HG03064 (cell line): ENCODE data around the gene HOXD9.

ENCODE experiments used
- ATAC-seq: cut with Tn5 transposase; IDR thresholded peaks from one replicate; pipeline ENCODE4 v1.9.1; 2021; ENCODE audit warnings: low read depth; ENCODE audit not compliant: unreplicated experiment

Gene HOXD9

GRCh38 chr2:176122683-176123410 lies at the start of gene HOXD9:
Gene HOXD9, plus strand, starts transcription at chr2:176122719. Its CDS starts 50 bp downstream, at chr2:176122769.
- no peak for ATAC-seq

DNA sequence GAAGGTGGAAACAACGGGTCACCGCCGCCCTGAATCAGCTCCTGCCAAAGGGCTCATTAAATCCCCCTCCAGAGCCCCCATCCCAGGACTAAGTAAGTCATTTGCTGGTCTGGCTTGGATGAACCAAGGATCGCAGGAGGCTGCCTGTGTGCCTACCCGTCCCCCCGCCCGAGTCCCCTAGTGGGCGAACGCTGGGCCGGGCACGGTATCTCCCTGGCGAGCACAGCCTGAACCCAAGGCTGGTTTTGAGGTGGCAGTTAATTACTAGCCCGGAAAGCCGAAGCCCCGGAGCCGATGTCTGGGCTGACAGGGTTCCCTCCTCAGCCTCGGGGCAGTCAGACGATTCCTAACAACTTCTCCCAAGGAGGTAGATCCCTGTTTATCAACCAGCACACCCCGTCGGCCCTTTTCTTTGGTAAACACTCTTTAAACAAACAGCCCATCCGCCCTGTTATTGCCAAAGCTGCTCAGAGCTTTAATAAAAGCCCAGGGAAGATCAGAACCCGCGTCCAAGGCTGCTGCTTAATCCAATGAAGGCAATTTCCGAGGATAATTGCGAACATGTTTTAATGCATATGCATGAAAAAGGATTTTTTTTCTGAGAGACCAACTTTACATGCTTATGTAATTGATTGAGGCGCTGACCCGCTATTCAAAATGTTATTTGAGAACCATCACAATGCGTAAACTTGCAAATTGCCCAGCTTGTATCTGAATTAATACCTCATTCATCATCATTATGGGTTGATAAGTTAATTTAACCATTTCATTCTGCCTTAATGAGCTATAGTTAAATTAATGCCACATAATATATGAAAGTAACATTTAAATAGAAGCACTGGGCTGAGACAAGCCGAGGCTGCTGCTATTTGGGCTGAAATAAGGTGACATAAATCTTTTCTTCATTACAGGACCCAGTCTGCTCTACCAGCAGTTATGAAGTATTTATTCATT lies 49.3 kb upstream of the HOXD9 start:
- no peak for ATAC-seq

- ATAC-seq: no peak
These were observed 47.5 kb upstream of the HOXD9 start for GRCh38 chr2:176074919-176075425.

- ATAC-seq: no peak
These were observed 47.0 kb upstream of the HOXD9 start for GRCh38 chr2:176075481-176075880.

GRCh38 chr2:176076063-176076462 lies 46.5 kb upstream of the HOXD9 start:
- no peak for ATAC-seq

DNA sequence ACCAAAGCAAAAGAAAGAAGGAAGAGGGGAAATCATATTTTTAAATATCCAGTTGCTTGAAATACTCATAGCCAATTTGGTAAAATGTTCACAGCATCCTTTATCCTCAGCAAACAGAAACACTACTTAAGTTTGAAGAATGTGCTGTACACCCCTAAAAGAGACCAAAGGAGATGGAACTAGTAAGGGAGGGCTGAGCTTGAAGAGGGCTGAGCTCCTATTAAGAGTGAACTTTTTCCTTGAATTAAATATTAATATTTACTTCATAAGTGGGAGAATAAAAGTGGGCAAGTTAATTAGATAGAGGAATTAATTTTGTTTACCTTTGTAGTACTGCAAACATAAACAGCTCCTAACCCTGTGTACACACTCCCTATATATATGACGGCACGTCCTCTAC lies 45.7 kb upstream of the HOXD9 start:
- no peak for ATAC-seq

- ATAC-seq: no peak
These were observed 43.8 kb upstream of the HOXD9 start for GRCh38 chr2:176078541-176079284.

DNA sequence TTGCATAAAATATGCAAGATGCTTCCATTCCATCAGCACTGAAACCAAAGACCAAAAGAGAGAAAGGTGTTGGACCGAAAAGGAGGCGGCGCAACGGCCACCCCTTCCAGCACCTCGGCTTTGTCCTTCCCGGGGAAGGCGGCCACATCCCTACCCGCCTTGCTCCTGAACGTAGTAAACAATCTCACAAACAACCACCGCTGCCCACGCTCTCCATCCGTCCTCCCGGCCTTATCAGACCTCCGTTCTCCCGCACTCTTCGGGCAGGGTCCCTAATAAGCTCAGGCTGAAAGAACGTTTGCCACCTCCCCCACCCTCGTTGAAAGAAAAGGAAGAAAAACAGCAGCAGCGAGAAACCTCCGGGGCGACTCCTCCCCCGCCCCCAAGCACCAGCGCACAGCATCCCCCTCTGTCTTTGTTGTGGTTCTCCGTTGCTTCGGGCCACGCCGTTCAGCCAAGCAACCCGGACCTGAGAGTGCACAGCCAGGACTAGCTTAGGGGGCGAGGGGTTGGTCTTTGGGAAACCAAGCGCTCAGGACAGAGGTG lies 43.2 kb upstream of the HOXD9 start:
- ATAC-seq: no peak

GRCh38 chr2:176079831-176080539 lies 42.5 kb upstream of the HOXD9 start:
- ATAC-seq: no peak

DNA sequence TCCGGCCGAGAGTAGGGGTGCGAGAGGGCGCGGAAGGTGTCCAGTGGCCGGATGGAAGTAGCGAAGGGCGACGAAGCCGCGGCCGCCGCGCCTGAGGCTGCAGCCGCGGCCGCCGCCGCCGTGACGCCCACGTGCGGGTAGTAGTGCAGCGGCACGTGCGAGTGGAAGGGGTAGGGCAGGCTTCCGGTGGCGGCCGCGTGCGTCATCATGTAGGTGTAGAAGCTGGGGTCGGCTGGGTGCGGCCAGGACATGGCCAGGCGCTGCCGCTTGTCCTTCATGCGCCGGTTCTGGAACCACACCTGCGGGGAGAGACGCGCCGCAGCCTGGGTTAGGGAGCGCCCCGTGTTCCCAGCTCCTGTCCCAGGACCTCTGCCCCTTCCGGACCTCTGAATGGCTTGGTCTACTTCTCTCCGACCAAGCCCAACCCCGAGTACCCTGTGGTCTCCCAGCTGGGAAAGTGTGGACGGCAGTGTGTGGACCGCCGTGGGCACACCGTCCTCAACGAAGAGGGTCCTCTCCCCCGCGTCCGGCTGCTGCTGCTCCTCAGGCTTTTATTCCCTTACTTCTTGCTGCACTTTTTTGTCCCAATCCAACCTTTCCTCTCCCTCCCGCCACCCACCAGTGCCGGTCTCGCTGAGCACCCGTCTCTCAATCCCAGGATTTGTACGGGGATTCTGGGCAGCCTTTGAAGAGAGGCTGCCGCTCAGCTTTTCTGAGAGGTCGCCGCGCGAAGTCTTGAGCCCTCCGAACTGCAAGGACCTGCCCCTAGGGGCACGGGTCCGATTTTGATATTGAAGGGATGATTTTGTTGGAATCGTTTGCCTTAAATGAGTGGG lies 41.8 kb upstream of the HOXD9 start:
- no peak for ATAC-seq

DNA sequence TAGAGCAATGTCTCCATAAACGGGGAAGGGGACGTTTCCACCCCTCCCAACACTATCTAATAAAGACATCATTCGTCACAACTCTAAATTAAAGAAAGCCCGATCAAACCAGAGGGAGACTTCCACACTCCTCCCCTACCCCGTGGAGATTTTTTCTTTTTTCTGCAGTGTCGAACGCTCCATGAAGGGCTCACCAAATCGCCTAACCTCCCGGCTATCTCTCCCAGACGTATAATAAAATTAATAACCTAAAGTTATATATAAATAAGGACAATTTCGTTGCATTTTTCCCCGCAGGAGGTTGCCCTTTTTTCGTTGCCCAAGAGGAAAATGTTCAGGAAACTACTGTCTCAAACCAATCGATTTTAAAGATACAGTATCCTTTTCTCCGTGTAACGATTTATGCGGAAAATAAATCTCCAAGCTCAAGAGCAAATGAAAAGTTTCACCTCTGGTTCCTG lies 41.1 kb upstream of the HOXD9 start:
- no peak for ATAC-seq

DNA sequence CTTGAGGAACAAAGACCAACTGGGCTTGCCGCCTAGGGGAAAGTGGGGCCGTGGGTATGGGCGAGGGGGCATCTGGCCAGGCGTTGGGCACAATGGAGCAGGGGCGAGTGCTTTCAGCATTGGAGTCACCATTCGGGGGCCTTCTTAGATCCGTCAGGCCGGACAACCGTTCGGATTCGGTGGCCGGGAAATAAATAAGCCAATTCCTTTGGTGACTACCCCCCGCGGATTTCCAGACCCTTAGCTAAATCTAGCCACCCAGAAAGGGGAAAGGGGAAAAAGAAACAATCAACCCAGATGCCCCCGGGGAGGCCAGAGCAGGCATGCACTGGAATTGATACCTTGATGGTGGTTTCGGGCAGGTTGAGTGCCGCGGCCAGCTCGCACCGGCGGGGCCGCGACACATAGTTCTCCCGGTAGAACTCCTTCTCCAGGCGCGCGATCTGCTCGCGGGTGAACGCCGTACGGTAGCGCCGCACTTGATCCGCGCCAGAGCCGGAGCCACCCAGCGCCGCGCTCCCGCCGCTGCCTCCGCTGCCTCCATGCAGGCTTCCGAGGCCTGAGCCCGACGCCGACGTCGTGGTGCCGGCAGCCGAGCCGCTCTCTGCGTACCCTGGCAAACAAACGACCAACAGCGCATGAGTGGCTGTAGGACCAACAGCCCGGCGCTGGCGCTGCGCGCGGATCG lies 40.5 kb upstream of the HOXD9 start:
- no peak for ATAC-seq

DNA sequence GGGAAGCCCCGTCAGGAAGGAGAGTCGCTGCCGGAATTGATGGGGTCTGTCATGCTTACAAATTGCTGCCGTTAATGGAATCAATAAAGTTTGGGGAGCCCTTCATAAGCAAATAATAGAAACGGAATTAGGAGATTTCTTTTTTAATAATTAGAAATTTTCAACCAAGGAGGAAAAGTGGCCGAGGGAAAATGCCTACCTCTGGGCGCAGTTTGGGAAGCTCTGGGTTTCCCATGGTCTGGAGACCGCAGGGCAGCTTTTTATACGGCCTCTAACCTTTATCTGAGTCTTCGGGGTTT lies 40.0 kb upstream of the HOXD9 start:
- ATAC-seq: no peak

DNA sequence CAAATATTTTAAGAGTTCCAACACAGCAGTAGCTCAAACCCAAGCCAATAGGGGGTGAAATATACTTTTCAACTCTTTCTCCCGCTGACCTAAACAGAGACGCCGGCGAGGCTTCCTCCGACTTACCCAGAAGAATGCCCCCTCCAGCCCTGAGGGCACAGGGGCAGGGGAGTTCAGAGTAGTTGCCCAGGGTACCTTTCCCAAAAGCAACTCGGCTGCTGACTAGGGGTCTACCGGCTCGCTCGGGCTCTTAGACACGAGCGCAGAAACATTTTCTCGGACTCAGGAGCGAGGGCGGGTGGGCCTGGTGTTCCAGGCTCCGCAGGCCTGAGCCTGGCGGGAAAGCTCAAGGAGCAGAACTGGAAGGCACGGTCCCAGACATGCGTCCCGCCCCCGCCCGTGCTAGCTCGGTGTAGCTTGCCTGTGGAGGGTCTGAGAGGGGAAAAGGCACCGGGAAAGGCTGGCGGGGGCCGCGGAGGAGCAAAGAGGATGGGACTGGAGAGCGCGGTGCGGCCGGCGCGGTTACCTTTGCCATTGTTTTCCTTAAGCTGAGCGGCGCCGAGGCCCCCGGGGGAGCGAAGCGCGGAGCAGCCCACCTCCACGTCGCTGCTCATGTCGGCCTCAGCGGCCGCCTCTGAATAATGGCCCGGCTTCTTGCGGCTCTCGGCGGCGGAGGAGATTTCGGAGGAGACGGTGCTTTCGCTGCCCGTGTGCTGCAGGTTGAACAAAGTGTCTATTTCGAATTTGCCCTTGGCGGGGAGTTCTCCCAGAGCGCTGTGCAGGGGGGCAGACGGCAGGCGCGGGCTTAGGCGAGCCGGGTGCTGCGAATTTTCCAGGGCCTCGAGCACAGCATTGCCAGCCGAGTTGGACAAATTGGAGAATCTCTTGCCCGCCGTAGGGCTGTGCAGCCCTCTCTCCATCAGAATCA lies 39.4 kb upstream of the HOXD9 start:
- no peak for ATAC-seq

- ATAC-seq: no peak
These were observed 38.7 kb upstream of the HOXD9 start, which contains the start of gene EVX2 for GRCh38 chr2:176083796-176084261. Gene EVX2, minus strand, starts transcription at chr2:176083962. Its CDS starts 186 bp downstream, at chr2:176083776.

- no peak for ATAC-seq
These were observed 37.9 kb upstream of the HOXD9 start for GRCh38 chr2:176084611-176085119.
